GM18867 (cell line): Measurements from ENCODE around the gene CCDC85A.
A peak's percentile ranks its signal among the peaks of the same experiment; 100 is the strongest.

Source experiments
- ATAC-seq: cut with Tn5 transposase; IDR thresholded peaks from one replicate; pipeline ENCODE4 v1.9.1; 2021; ENCODE audit warnings: mild to moderate bottlenecking, moderate library complexity; ENCODE audit not compliant: unreplicated experiment

CCDC85A gene

GRCh38 chr2:56234241-56234640 lies 50.5 kb downstream of the CCDC85A start:
- no peak for ATAC-seq

- no peak for ATAC-seq
These were observed 55.2 kb downstream of the CCDC85A start for GRCh38 chr2:56239030-56239429.

- ATAC-seq, result no peak
These were observed 55.6 kb downstream of the CCDC85A start for GRCh38 chr2:56239437-56239836.

GRCh38 chr2:56240210-56240609 lies 56.4 kb downstream of the CCDC85A start:
- no peak for ATAC-seq

- no peak for ATAC-seq
These were observed 60.7 kb downstream of the CCDC85A start for GRCh38 chr2:56244506-56244905.

- ATAC-seq, result no peak
These were observed 61.2 kb downstream of the CCDC85A start for GRCh38 chr2:56244911-56245530.

GRCh38 chr2:56248965-56249742 lies 65.4 kb downstream of the CCDC85A start:
- ATAC-seq, result no peak

- no peak for ATAC-seq
These were observed 66.5 kb downstream of the CCDC85A start for GRCh38 chr2:56250153-56250729.

GRCh38 chr2:56260415-56260814 lies 76.6 kb downstream of the CCDC85A start:
- ATAC-seq, result no peak

- ATAC-seq, result no peak
These were observed 78.5 kb downstream of the CCDC85A start for GRCh38 chr2:56262241-56262640.

- ATAC-seq, result no peak
These were observed 80.1 kb downstream of the CCDC85A start for GRCh38 chr2:56263876-56264275.

- no peak for ATAC-seq
These were observed 83.1 kb downstream of the CCDC85A start for GRCh38 chr2:56266761-56267414.

GRCh38 chr2:56267415-56267788 lies 83.6 kb downstream of the CCDC85A start:
- ATAC-seq, result no peak

- no peak for ATAC-seq
These were observed 85.1 kb downstream of the CCDC85A start for GRCh38 chr2:56268856-56269255.

- no peak for ATAC-seq
These were observed 87.5 kb downstream of the CCDC85A start for GRCh38 chr2:56271275-56271674.

- ATAC-seq, result no peak
These were observed 101.4 kb downstream of the CCDC85A start for GRCh38 chr2:56285224-56285623.

GRCh38 chr2:56286936-56287335 lies 103.1 kb downstream of the CCDC85A start:
- peak; percentile 72 for ATAC-seq

GRCh38 chr2:56287508-56287907 lies 103.7 kb downstream of the CCDC85A start:
- peak; percentile 15 for ATAC-seq

GRCh38 chr2:56287974-56288373 lies 104.2 kb downstream of the CCDC85A start:
- no peak for ATAC-seq

GRCh38 chr2:56288838-56289580 lies 105.2 kb downstream of the CCDC85A start:
- no peak for ATAC-seq

- ATAC-seq, result no peak
These were observed 107.9 kb downstream of the CCDC85A start for GRCh38 chr2:56291711-56292110.
